NCI-H1694 (cell line): Measurements from ENCODE around the gene CCDC89.

Experiments used
- DNase-seq: peaks from one replicate; lab custom pipeline; 2025; lab: John Stamatoyannopoulos, UW

Gene CCDC89

DNA sequence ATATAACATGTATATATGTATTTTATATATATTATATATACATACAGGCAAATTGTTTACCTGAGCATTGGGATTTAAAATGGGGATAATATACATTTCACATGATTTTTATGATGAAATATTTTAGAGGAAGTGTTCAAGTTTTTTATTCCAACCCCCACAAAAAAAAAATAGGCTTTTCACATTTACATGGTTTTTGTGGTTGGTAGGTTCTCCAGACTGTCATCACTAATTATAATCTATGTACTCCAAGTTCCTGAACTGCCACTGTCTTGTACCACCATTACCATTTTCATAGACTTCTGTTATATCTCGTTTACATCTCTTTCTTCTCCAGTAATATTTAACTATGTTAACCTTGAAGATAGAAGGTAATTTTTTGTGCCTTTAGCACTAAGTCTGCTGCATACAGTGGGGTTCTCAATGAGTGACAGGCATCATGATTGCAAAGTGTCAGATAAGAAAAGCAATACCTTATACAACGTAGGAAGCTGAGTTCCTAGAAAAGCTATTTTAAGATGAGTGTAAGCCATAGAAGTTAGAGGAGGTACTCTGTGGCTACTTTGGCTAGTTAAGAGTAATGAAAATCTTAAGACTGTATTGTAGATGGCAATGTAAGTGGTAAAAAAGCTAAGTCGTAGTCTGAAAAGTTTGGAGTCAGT is 33.1 kb downstream of the CCDC89 start:
- no peak for DNase-seq

DNA sequence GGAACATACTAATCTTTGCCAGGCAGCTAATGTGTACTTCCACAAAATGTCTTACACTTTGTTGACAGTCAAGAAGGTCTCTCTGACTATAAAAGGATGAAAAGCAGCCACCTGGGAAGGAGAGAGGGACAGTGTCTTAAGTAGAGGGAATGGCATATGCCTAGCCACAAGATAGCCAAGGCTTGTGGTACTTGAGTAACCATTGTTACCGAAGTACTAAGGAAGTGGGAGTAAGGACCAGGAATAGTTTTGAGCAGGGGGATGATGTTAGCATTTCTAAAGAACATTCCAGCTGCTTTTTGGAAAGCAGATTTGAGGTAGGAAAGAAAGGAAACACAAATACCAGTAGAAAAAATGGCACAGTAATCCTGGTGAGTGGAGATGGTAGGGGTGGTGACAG is 34.9 kb downstream of the CCDC89 start:
- no peak for DNase-seq

DNA sequence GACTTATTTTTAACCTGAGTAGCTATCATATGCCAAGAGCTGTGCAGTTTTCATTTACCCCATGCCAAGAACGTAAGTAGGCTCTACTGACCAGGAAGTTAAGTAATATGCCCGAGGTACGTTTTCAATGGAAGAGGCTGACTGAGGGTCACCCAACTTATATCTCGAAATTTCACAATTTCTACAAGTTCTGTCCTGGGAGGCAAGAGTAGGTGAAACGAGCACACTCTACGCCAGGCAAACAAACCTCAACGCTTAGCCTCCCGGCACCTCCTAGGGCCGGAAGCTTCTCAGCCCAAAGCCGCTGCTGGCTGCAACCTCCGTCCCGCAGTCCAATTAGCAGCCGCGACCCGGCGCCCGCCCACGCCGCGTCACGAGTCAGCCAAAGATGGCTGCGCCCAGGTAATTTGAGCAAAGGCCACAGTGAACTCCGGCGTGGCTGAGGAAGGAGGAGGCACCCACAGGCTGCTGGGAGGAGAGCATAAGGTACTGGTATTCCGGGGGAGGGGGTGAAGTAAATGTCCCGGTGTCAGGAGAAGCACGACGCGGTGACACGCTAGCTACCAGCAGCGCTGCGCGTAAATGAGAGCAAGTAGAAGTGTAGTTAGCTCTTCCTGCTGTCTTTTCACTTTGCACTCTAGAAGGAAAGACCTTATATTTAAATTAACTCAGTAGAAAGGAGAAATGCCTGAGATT is 38.2 kb downstream of the CCDC89 start, which contains the start of gene TMEM126A:
TSS of gene TMEM126A (plus strand) at position 364 of the 696 bp plus-strand sequence. CDS start 2,289 bp downstream, outside the sequence.
- peak; percentile 64 for DNase-seq

DNA sequence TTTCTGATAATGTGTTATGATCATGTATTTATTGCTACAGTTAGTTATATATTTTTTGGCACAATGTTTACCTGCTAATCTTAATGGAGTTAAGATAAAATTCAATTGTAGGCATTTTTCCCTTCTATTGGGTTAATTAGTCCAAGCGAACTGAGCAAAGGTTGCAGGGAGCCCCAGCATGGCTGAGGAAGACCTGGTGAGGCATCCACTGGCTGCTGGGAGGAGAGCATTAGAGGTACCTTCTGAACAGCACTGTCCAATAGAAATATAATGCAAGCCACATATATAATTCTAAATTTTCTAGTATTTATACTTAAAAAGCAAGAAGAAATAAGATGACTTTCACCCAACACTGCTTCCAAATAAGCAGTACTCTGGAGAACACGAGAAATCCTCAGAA is 38.9 kb downstream of the CCDC89 start:
- no peak for DNase-seq

DNA sequence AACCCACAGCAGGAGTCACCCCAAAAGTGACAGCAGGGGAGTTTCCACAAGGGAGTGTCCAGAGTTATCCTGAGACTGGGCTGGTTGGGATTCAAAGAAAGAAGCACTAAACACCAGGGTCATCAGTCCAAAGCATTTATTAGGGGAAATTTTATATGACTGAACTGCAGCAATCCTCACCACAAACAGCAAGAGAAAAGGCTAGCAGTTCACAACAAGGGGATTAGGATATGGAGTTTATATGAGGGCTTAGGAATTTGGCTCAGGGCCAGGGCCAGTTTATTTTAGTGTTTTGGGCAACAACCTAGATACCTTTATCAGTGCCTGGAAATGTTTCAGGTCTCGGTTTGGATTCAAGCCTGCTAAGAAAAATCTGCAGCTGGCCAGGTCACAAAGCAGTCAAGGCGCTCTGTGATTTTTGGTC is 42.8 kb downstream of the CCDC89 start:
- no peak for DNase-seq

DNA sequence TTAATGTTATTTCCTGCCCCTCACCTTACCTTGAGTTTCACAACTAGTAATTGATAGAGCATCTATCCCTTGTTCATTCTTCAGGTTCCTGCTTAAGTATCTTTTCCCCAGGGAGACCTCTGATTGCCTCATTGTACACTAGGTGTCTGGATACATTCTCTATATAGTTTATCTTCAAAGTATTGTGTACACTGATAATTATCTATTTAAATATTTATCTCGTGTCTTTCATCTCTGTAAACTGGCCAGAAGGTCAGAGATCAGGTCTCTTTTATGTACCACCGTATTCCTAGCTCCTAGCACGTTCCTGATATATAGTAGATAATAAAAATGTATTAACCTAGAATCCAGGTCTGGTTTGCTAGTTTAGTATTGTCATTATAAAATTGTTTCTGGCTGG is 51.2 kb downstream of the CCDC89 start:
- no peak for DNase-seq
